IPS-20b (cell line): ENCODE measurements around the gene CALU.

Source experiments
- H3K27ac ChIP-seq: one replicate; pipeline ENCODE4 v1.5.1; 2013; ENCODE audit warnings: low read length
- H3K27me3 ChIP-seq: 2 replicates; pipeline ENCODE4 v1.6.1; 2013; ENCODE audit warnings: mild to moderate bottlenecking, low read length, inconsistent platforms; ENCODE audit not compliant: insufficient read depth
- H3K36me3 ChIP-seq: 2 replicates; pipeline ENCODE4 v1.6.1; 2013; ENCODE audit warnings: low read depth, mild to moderate bottlenecking, inconsistent platforms, low read length, moderate library complexity; ENCODE audit not compliant: insufficient read depth
- H3K4me1 ChIP-seq: 2 replicates; pipeline ENCODE4 v1.6.1; 2013; ENCODE audit warnings: mild to moderate bottlenecking, control low read depth, inconsistent platforms, low read length, moderate library complexity; ENCODE audit not compliant: insufficient read depth
- H3K4me3 ChIP-seq: 2 replicates; pipeline ENCODE4 v1.5.1; 2013; ENCODE audit warnings: mild to moderate bottlenecking, low read length, inconsistent platforms
- H3K9ac ChIP-seq: 2 replicates; pipeline ENCODE4 v1.6.1; 2013; ENCODE audit warnings: low read depth, mild to moderate bottlenecking, inconsistent platforms, low read length, moderate library complexity
- H3K9me3 ChIP-seq: 2 replicates; pipeline ENCODE4 v1.6.1; 2013; ENCODE audit warnings: mild to moderate bottlenecking, low read depth, low read length, inconsistent platforms; ENCODE audit not compliant: insufficient read depth

Gene CALU

DNA sequence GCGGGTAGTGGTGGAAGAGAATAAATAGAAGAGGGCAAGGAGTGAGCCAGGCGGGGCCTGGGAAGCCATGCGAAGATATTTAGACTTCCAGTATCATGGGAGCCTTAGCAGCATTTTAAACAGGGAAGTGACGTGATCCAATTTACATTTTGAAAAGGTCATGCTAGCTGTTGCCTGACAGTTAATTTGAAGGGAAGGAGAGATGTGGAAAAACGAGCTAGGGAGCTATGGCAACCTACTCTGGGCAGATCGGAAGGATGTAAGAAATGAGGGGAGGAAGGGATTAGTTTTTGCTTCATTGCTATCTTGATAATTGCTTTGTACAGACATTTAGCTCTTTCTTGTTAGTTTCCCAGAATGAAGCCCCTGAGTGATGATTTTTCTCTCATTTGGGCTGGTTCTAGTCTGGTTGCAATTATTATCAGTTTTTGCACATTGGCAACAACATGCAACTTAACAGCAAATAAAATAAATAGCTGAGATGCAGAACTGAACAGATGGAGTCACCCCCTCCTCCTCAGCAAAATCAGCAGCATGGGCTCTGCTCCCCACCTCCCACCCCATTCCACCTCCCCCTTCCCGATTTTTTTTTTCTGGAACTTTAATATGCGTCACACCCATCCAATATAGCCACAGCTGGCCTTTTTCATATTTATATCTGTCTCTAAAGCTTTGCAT lies 13.0 kb upstream of the CALU start:
- no peak overlapping the region for H3K4me3 ChIP-seq
- no peak overlapping the region for H3K27ac ChIP-seq
- no peaks in the 10 kb centered on the region for H3K36me3 ChIP-seq
- no peaks in the 10 kb centered on the region for H3K4me1 ChIP-seq
- no peaks in the 10 kb centered on the region for H3K27me3 ChIP-seq
- H3K9me3 ChIP-seq = no peaks in the 10 kb centered on the region
- no peak overlapping the region for H3K9ac ChIP-seq

DNA sequence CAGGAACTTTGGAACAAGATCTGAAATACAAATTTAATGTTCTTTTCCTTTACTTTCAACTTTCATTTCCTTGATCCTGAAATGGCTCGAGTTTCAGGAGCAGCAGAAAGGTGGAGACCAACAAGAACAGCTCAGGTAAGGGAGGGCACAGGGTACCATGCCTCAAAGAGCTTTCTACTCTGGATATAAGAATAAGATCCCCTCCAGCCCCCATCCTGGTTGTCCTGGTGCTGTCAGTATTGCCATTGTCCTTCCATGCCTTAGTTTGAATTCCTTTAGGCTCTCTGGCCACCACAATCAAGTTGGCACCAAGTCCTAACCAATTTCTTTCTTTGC lies 12.5 kb upstream of the CALU start:
- no peak overlapping the region for H3K27ac ChIP-seq
- no peaks in the 10 kb centered on the region for H3K4me1 ChIP-seq
- H3K9me3 ChIP-seq = no peaks in the 10 kb centered on the region
- no peaks in the 10 kb centered on the region for H3K36me3 ChIP-seq
- H3K9ac ChIP-seq = no peak overlapping the region
- H3K4me3 ChIP-seq = no peak overlapping the region
- no peaks in the 10 kb centered on the region for H3K27me3 ChIP-seq

DNA sequence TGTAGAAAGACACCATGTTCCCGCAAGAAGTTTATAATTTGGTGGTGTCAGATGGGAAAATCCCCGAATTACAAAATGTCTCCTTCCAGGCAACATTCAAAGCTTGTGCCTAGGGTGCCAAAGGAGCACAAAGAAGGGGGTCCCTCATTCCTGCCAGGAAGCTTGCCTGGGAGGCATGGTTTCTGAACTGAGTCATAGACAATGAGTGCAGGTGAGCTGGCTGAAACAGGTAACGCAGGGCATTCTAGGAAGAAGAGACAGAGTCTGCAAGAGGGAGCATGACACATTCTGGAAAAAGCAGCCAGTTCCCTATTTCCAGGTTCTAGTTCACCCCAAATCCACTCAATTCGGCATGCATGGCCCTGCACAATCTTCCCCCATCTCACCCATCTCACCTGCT lies 11.9 kb upstream of the CALU start:
- Histone ChIP-seq H3K36me3 (no peaks in the 10 kb centered on the region), H3K4me1 (no peaks in the 10 kb centered on the region), H3K4me3 (no peak overlapping the region), H3K9ac (no peak overlapping the region), H3K27me3 (no peaks in the 10 kb centered on the region), H3K27ac (no peak overlapping the region), H3K9me3 (no peaks in the 10 kb centered on the region)

DNA sequence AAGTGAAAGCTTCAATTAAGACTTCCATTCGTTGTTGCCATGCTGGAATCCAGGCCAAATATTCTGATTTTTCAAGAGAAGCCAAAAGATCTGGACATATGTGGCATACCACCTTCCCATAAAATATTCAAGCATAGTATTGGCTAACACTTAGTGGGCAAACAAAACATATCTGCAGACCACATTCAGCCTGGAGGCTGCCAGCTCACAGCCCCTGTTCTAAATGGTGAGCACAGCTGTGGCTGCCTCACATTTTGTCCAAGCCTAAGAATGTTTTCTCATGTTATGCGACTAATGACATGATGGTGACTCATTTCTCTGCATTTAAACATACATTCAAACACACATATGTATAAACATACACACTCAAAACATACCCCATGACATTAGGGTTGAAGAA lies 10.6 kb upstream of the CALU start:
- H3K9me3 ChIP-seq = no peaks in the 10 kb centered on the region
- no peak overlapping the region for H3K9ac ChIP-seq
- H3K4me3 ChIP-seq = no peak overlapping the region
- no peaks in the 10 kb centered on the region for H3K36me3 ChIP-seq
- no peaks in the 10 kb centered on the region for H3K4me1 ChIP-seq
- no peaks in the 10 kb centered on the region for H3K27me3 ChIP-seq
- H3K27ac ChIP-seq = no peak overlapping the region

DNA sequence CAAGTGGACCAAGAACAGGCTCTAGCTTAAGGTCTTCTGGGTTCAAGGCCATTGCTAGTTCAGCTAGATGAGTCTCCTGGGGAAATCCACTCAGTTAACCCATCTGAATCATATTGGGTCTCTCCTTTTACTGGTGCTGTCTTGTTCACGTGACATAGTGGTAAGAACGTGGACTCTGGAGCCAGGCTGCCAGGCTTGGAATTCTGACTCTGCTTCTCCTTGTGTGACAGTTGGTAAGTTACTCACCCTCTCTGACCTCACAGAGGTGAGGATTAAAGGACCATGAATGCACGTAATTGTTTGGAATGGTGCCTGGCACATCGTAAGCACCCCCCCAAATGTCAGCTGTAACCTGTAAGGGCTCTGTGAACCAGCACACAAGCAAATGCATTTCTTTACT lies 9.7 kb upstream of the CALU start:
- H3K4me1 ChIP-seq = no peaks in the 10 kb centered on the region
- H3K36me3 ChIP-seq = no peaks in the 10 kb centered on the region
- no peaks in the 10 kb centered on the region for H3K27me3 ChIP-seq
- no peak overlapping the region for H3K27ac ChIP-seq
- H3K4me3 ChIP-seq = no peak overlapping the region
- H3K9ac ChIP-seq = no peak overlapping the region
- H3K9me3 ChIP-seq = no peaks in the 10 kb centered on the region

DNA sequence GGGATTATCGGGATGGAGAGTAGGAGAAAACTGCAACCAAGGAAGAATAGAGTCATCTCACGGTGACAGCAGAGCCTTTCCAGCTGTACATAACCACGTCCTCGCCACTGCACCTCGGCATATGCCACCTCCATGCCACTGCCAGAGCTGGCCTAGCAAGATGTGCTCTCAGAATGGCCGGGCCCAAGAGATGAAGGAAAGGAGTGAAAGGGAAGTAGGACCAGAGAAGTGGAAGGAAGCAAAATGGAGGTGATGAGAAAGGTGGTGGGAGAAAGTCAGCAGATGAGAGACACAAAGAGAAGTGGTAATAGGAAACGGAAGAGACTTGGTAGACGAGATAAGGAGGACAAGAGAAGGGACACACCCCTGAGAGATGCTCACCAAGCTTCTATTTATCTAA lies 8.0 kb upstream of the CALU start:
- Histone ChIP-seq H3K27me3 (no peaks in the 10 kb centered on the region), H3K4me1 (no peaks in the 10 kb centered on the region), H3K4me3 (no peak overlapping the region), H3K9ac (no peak overlapping the region), H3K27ac (no peak overlapping the region), H3K9me3 (no peaks in the 10 kb centered on the region), H3K36me3 (no peaks in the 10 kb centered on the region)

DNA sequence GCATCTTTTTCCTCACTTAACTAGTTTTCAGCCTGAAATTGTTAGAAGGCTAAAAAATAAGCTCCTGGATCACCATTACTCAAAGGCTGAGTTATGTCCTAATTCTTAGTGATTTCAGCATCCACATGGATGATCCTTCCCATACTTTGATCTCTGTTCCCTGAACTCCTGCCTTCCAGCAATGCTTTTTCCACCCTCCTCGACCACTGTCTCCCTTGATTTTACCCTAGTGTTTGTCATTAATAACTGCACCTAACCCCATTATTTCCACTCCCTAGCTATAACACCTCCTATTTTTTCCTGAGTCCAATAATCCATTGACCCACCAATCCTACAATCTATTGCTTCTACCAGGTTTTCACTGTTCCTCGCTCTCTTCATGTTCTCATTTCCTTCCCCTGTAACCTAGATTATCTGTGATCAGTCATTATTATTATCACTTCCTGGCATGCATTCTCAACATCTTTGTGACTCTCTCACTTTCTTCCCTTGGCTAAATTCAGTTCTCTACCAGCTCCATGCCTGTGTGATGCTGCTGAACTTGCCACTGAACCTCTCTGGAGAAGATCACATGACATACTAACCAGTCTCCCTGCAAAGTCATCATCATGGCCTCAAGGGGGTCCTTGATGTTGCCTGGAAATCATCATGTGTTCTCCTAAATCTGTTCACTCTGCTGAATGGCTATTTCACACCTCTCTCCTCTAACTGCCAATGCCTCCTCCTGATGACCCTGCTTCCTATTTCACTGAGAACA lies 6.5 kb upstream of the CALU start:
- Histone ChIP-seq H3K27me3 (no peaks in the 10 kb centered on the region), H3K9me3 (no peaks in the 10 kb centered on the region), H3K36me3 (no peaks in the 10 kb centered on the region), H3K27ac (no peak overlapping the region), H3K4me1 (no peaks in the 10 kb centered on the region), H3K9ac (no peak overlapping the region), H3K4me3 (no peak overlapping the region)

DNA sequence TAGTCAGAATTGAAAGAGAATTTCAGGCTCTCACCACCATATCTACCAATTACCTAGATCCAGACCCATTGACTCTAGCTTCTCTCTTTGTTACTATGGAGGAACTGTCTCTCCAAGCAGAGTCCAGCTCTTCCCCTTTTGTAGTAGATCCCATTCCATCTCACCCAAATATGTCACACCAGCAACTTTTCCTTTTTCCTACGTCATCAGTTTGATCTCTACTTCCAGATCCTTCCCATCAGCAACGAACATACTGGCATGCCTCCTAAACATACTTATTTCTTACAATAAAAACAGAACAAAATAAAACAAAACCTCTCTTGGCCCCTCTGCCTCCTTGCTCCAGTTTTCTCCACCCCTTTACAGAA lies 5.9 kb upstream of the CALU start:
- no peaks in the 10 kb centered on the region for H3K27me3 ChIP-seq
- no peak overlapping the region for H3K27ac ChIP-seq
- no peak overlapping the region for H3K9ac ChIP-seq
- H3K9me3 ChIP-seq = no peaks in the 10 kb centered on the region
- no peaks in the 10 kb centered on the region for H3K36me3 ChIP-seq
- H3K4me3 ChIP-seq = no peak overlapping the region
- H3K4me1 ChIP-seq = no peaks in the 10 kb centered on the region; the same call in 1 of the 2 replicates

DNA sequence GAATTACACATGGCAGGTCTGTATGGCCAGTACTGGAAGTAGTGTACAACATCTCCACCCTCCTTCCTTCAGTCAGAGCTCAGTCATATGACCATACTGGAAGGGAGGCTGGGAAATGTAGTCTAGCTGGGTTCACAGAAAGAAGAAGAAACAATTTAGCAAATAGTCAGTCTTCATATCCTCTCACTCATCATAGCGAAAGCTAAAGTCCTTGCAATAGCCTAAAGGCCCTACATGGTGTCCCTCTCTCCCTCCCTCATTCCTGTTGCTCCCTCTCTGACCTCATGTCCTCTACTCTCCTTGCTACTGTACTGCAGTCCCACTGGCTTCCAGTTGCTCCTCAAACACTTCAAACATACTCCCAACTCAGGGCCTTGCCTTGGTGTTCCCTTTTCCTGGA lies 4.3 kb upstream of the CALU start:
- H3K27me3 ChIP-seq = no peaks in the 10 kb centered on the region
- no peaks in the 10 kb centered on the region for H3K9me3 ChIP-seq
- no peaks in the 10 kb centered on the region; the same call in 1 of the 2 replicates for H3K4me1 ChIP-seq
- no peak overlapping the region for H3K27ac ChIP-seq
- no peaks in the 10 kb centered on the region for H3K36me3 ChIP-seq
- H3K4me3 ChIP-seq = no peak overlapping the region
- no peak overlapping the region for H3K9ac ChIP-seq

DNA sequence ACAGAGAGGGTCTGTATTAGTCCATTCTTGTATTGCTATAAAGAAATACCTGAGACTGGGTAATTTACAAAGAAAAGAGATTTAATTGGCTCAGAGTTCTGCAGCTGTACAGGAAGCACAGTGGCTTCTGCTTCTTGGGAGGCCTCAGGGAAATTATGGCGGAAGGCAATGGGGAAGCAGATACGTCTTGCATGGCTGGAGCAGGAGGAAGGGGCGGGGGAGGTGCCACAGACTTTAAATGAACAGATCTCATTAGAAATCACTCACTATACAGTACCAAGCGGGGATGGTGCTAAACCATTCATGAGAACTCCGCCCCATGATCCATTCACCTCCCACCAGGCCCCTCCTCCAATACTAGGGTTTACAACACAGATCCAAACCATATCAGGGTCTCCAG lies 3.7 kb upstream of the CALU start:
- Histone ChIP-seq H3K4me3 (no peak overlapping the region), H3K36me3 (no peaks in the 10 kb centered on the region), H3K9me3 (no peaks in the 10 kb centered on the region), H3K27ac (no peak overlapping the region), H3K9ac (no peak overlapping the region), H3K4me1 (peaks cover 3% of the 10 kb centered on the region; the same call in 1 of the 2 replicates), H3K27me3 (no peaks in the 10 kb centered on the region)

DNA sequence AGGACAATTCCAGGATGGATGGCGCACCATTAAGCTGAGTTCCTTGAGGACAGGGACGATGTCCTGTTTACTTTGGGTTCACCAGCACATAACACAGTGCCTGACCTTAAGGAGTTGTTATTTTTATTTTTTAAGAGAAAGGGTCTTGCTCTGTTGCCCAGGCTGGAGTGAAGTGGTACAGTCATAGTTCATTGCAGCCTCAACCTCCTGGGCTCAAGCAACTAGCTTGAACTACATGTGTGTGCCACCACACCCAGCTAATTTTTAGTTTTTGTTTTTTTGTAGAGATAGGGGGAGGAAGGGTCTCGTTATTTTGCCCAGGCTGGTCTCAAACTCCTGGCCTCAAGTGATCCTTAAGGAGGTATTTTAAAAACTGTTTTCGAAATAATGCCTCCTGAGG lies 1.7 kb upstream of the CALU start:
- H3K36me3 ChIP-seq = no peaks in the 10 kb centered on the region
- no peak overlapping the region for H3K27ac ChIP-seq
- no peak overlapping the region for H3K9ac ChIP-seq
- no peaks in the 10 kb centered on the region for H3K9me3 ChIP-seq
- peaks cover 4% of the 10 kb centered on the region for H3K4me1 ChIP-seq
- no peaks in the 10 kb centered on the region for H3K27me3 ChIP-seq
- H3K4me3 ChIP-seq = no peak overlapping the region

DNA sequence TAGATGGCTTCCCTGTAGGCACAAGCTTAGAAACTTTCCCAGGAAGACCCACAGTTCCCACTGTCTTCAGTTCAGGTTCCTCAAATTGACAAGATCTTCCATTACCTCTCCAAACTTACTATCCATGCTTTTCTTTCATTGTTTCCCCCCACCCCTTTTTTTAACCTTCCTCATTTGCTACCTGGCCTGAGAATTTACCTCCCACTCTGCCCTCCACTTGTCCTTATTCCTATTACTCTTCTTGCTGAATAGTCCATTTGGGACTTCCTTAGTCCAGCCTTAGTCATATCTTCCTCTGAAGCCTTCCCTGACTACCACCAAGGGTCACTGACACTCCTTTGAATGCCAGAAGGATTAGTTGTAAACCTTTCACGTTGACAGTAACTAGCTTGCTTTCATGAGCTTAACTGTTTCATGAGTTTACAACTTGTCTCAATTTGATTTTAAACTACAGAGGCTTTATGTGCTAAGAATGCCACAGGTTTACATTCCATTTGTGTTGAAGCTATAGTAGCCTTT lies 1.2 kb upstream of the CALU start:
- Histone ChIP-seq H3K36me3 (no peaks in the 10 kb centered on the region), H3K4me1 (peaks cover 4% of the 10 kb centered on the region), H3K27ac (no peak overlapping the region), H3K9me3 (no peaks in the 10 kb centered on the region), H3K27me3 (no peaks in the 10 kb centered on the region), H3K4me3 (no peak overlapping the region), H3K9ac (no peak overlapping the region)
